ENCODE measurements around the gene KCNJ15. TPM values are rescaled to one million over a fixed set of nuclear protein-coding genes. Genes with fewer than 3 reads are reported as not detected.
A peak's percentile ranks its signal among the peaks of the same experiment; 100 is the strongest.

Gene KCNJ15
- total RNA-seq, 2 donors from 2014 or later = 0.17 to 0.21 TPM

GRCh38 chr21:38293765-38294164 lies 37.0 kb downstream of the KCNJ15 start:
- Histone ChIP-seq H3K27me3 (no peaks in the 10 kb centered on the region), H3K36me3 (no peaks in the 10 kb centered on the region), H3K27ac (no peak overlapping the region), H3K9ac (ENCODE audit: low read depth in 2 of 2, low read length in 2 of 2) (no peak overlapping the region), H3K4me3 (no peak overlapping the region), H3K9me3 (no peaks in the 10 kb centered on the region), H3K4me1 (no peaks in the 10 kb centered on the region)
- TF ChIP-seq CTCF (IDR thresholded peaks at IDR 0.05) = no peak
- peak; percentile 63 for DNase-seq
- intact Hi-C loops (cut with DNase I) = no loop called here

GRCh38 chr21:38294609-38295008 lies 37.8 kb downstream of the KCNJ15 start:
- Histone ChIP-seq H3K4me3 (no peak overlapping the region), H3K9ac (ENCODE audit: low read depth in 2 of 2, low read length in 2 of 2) (no peak overlapping the region), H3K27ac (no peak overlapping the region), H3K27me3 (no peaks in the 10 kb centered on the region), H3K4me1 (no peaks in the 10 kb centered on the region), H3K9me3 (no peaks in the 10 kb centered on the region), H3K36me3 (no peaks in the 10 kb centered on the region)
- no peak for DNase-seq
- no peak for TF ChIP-seq CTCF (IDR thresholded peaks at IDR 0.05)
- intact Hi-C loops (cut with DNase I) = no loop called here

GRCh38 chr21:38295997-38296764 lies 39.4 kb downstream of the KCNJ15 start:
- Histone ChIP-seq H3K27ac (no peak overlapping the region), H3K9ac (ENCODE audit: low read depth in 2 of 2, low read length in 2 of 2) (no peak overlapping the region), H3K4me1 (no peaks in the 10 kb centered on the region), H3K27me3 (no peaks in the 10 kb centered on the region), H3K36me3 (no peaks in the 10 kb centered on the region), H3K9me3 (no peaks in the 10 kb centered on the region), H3K4me3 (no peak overlapping the region)
- TF ChIP-seq CTCF (IDR thresholded peaks at IDR 0.05) = no peak
- no peak for DNase-seq
- intact Hi-C loops (cut with DNase I) = no loop called here

- no peaks in the 10 kb centered on the region for H3K27me3 ChIP-seq
- no peak overlapping the region for H3K4me3 ChIP-seq
- no peaks in the 10 kb centered on the region for H3K9me3 ChIP-seq
- intact Hi-C loops (cut with DNase I) = no loop called here
- no peak for DNase-seq
- H3K27ac ChIP-seq = no peak overlapping the region
- no peaks in the 10 kb centered on the region for H3K4me1 ChIP-seq
- TF ChIP-seq CTCF (IDR thresholded peaks at IDR 0.05) = no peak
- no peak overlapping the region for H3K9ac ChIP-seq (ENCODE audit: low read depth in 2 of 2, low read length in 2 of 2)
- no peaks in the 10 kb centered on the region for H3K36me3 ChIP-seq
Observed at GRCh38 chr21:38297194-38297631, 40.4 kb downstream of the KCNJ15 start.

GRCh38 chr21:38297871-38298270 lies 41.1 kb downstream of the KCNJ15 start:
- no peak for DNase-seq
- Histone ChIP-seq H3K4me3 (no peak overlapping the region), H3K27me3 (no peaks in the 10 kb centered on the region), H3K4me1 (no peaks in the 10 kb centered on the region), H3K27ac (no peak overlapping the region), H3K36me3 (no peaks in the 10 kb centered on the region), H3K9me3 (no peaks in the 10 kb centered on the region), H3K9ac (ENCODE audit: low read depth in 2 of 2, low read length in 2 of 2) (no peak overlapping the region)
- intact Hi-C loops (cut with DNase I) = no loop called here
- TF ChIP-seq CTCF (IDR thresholded peaks at IDR 0.05) = no peak
